ENCODE measurements around the gene DRG1. TPM values are rescaled to one million over a fixed set of nuclear protein-coding genes. Genes with fewer than 3 reads are reported as not detected.

DRG1 gene, protein sequence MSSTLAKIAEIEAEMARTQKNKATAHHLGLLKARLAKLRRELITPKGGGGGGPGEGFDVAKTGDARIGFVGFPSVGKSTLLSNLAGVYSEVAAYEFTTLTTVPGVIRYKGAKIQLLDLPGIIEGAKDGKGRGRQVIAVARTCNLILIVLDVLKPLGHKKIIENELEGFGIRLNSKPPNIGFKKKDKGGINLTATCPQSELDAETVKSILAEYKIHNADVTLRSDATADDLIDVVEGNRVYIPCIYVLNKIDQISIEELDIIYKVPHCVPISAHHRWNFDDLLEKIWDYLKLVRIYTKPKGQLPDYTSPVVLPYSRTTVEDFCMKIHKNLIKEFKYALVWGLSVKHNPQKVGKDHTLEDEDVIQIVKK
- total RNA-seq (10 to 100 TPM; 56.9 to 69.3 (median 62.3) TPM), total RNA-seq (30.4 to 126 (median 45.4) reads per million in 29 experiments)
- 43.3 TPM for total RNA-seq (2013)

DNA sequence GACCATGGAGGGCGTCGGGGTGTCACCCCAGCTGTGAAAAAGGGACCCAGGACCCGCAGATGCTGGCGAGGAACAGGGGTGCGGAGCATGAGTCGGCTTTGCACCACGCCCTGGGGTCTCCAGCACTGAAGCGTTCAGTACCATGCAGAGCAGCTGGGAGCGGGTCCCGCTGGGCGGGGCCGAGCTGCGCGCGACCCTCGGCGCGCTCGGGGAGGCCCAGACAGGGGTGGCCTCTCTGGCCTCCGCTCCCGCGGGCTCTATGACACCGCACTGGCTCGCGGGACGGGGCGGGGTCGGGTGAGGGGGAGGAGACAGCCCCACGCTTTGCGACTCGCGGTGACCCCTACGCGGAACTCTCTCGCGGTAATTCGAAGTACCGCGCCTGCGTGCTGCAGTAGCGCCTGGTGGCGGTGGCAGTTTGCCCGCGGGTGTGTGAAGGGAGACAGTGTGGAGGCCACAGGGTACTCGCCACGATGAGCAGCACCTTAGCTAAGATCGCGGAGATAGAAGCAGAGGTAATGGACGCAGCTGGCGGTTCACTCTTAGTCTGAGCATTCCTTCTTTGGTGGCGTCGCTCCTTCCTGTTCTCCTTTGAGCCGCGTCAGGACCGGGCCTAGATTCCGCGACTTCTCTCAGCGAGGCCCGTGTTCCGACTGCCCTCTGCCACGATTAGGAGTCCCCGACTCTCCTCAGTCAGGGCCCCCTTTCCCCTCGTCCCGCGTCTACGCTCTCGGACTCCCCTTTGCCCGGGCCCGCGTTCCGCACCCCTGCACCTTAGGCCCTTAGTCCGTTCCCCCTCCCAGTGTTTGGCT, at the start of gene DRG1:
Gene DRG1 (plus strand): TSS at position 394 of the 812 bp plus-strand sequence. CDS start 80 bp downstream, at position 474.
- ChIA-PET POLR2A (interaction anchor here in 1 of 2 donors (0.6 kb wide), 1 partner anchor 109 kb away, joined by 4 read pairs; no protein-coding TSS in a partner anchor), CTCF (interaction anchor here in 1 of 2 donors (1.6 kb wide), 1 partner anchor 53 kb away, joined by 4 read pairs; no protein-coding TSS in a partner anchor)
- under 1% methylated on average over 66 of the region's 72 CpGs for WGBS (ENCODE audit: insufficient coverage)
- H3K27ac ChIP-seq (ENCODE audit: low read length): peak within 1 kb of the TSS; percentile 78
- peaks cover 7 to 16% of the 10 kb centered on the region in 2 experiments for H3K4me1 ChIP-seq (ENCODE audit: control insufficient read depth in 1 of 2, extremely low read depth in 1 of 2, insufficient read depth in 2 of 2, low read length in 2 of 2)
- peaks cover 0 to 14% of the 10 kb centered on the region in 2 donors for H3K36me3 ChIP-seq (ENCODE audit: control insufficient read depth in 2 of 2, extremely low read depth in 1 of 2, insufficient read depth in 1 of 2, low read length in 1 of 2)
- Mint-ChIP-seq H3K36me3 (peaks cover 5% of the 10 kb centered on the region), H3K27me3 (peaks cover 0 to 1% of the 10 kb centered on the region in 2 donors), H3K4me1 (peaks cover 22 to 30% (median 25%) of the 10 kb centered on the region in 3 donors), H3K9me3 (no peaks in the 10 kb centered on the region), H3K4me3 (peak within 1 kb of the TSS; percentile 94 to 97 (median 96)), H3K27ac (peak within 1 kb of the TSS; percentile 91 to 93)
- H3K9me3 ChIP-seq: no peaks in the 10 kb centered on the region
- no peaks in the 10 kb centered on the region for H3K27me3 ChIP-seq (replicated peaks in 1 of 2; ENCODE audit: control insufficient read depth in 2 of 2, extremely low read depth in 1 of 2, insufficient read depth in 2 of 2, low read length in 1 of 2)
- peak; percentile 90 to 97 (median 94) for DNase-seq
- ATAC-seq (replicated peaks in 1 of 4): peak; percentile 98 to 100 (median 99)
- peak within 1 kb of the TSS; percentile 74 to 88 for H3K4me3 ChIP-seq (ENCODE audit: control insufficient read depth in 1 of 2, extremely low read depth in 1 of 2, low read length in 1 of 2)

DNA sequence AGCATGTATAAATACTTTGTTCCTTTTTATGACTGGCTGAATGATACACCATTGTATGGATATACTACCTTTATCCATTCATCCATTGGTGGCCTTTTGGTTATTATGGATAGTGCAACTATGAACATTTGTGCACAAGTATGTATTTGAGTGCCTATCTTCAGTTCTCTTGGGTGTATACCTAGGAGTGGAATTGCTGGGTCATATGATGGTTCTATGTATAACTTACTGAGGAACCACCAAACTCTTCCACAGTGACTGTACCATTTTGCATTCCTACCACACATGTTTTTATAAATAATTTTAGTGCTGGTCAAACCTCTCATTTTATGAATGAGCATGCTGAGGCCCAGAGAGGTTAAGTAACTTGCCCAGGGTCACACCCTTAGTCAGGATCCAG, 49.4 kb upstream of the DRG1 start:
- ChIA-PET CTCF (no interaction called here), POLR2A (no interaction called here)
- ATAC-seq (replicated peaks in 1 of 4) (no peak), DNase-seq (no peak)
- Mint-ChIP-seq H3K36me3 (no peaks in the 10 kb centered on the region), H3K4me3 (no peak overlapping the region), H3K4me1 (peaks cover 4 to 11% (median 4%) of the 10 kb centered on the region in 3 donors), H3K9me3 (no peaks in the 10 kb centered on the region), H3K27ac (no peak overlapping the region), H3K27me3 (no peaks in the 10 kb centered on the region)
- H3K4me1 ChIP-seq (ENCODE audit: control insufficient read depth in 1 of 2, extremely low read depth in 1 of 2, insufficient read depth in 2 of 2, low read length in 2 of 2): peaks cover 2 to 20% of the 10 kb centered on the region in 2 experiments
- H3K27me3 ChIP-seq (replicated peaks in 1 of 2; ENCODE audit: control insufficient read depth in 2 of 2, extremely low read depth in 1 of 2, insufficient read depth in 2 of 2, low read length in 1 of 2): peaks cover 0 to 7% of the 10 kb centered on the region in 2 experiments
- H3K4me3 ChIP-seq (ENCODE audit: control insufficient read depth in 1 of 2, extremely low read depth in 1 of 2, low read length in 1 of 2): no peak overlapping the region
- no peak overlapping the region for H3K27ac ChIP-seq (ENCODE audit: low read length)
- H3K9me3 ChIP-seq: no peaks in the 10 kb centered on the region
- peaks cover 0 to 2% of the 10 kb centered on the region in 2 donors for H3K36me3 ChIP-seq (ENCODE audit: control insufficient read depth in 2 of 2, extremely low read depth in 1 of 2, insufficient read depth in 1 of 2, low read length in 1 of 2)

DNA sequence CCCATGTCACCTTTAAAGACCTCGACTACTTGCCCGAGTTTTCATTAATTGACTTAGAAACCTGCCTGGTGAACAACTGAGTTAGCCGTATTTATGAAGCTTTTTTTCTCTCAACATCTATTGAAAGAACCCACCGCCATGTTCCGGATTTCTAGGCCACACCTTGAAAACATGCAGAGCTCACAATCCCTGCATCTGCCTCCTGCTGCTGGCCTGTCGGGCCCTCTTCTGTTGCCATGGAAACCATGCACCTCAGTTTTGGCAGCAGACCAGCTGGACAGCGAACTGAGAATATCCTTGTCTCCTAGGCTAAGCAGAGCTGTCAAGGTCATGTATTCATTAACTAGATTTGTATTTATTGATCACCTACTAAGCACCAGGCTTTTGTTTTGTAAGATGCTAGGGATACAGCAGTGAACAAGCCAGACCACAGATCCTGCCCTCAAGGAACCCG, 49.0 kb upstream of the DRG1 start:
- ChIA-PET POLR2A (no interaction called here), CTCF (no interaction called here)
- peaks cover 0 to 12% of the 10 kb centered on the region in 2 experiments for H3K27me3 ChIP-seq (replicated peaks in 1 of 2; ENCODE audit: control insufficient read depth in 2 of 2, extremely low read depth in 1 of 2, insufficient read depth in 2 of 2, low read length in 1 of 2)
- 93% methylated on average over 7 of the region's 8 CpGs for WGBS (ENCODE audit: insufficient coverage)
- no peaks in the 10 kb centered on the region for H3K36me3 ChIP-seq (ENCODE audit: control insufficient read depth in 2 of 2, extremely low read depth in 1 of 2, insufficient read depth in 1 of 2, low read length in 1 of 2)
- H3K27ac ChIP-seq (ENCODE audit: low read length): no peak overlapping the region
- no peak overlapping the region for H3K27ac Mint-ChIP-seq
- peaks cover 2 to 15% of the 10 kb centered on the region in 2 experiments for H3K4me1 ChIP-seq (ENCODE audit: control insufficient read depth in 1 of 2, extremely low read depth in 1 of 2, insufficient read depth in 2 of 2, low read length in 2 of 2)
- no peaks in the 10 kb centered on the region for H3K9me3 Mint-ChIP-seq
- H3K27me3 Mint-ChIP-seq: no peaks in the 10 kb centered on the region
- H3K4me3 Mint-ChIP-seq: no peak overlapping the region
- no peak for ATAC-seq (replicated peaks in 1 of 4)
- peaks cover 0 to 6% (median 3%) of the 10 kb centered on the region in 3 donors for H3K4me1 Mint-ChIP-seq
- no peaks in the 10 kb centered on the region for H3K9me3 ChIP-seq
- H3K36me3 Mint-ChIP-seq: no peaks in the 10 kb centered on the region
- no peak overlapping the region for H3K4me3 ChIP-seq (ENCODE audit: control insufficient read depth in 1 of 2, extremely low read depth in 1 of 2, low read length in 1 of 2)
- no peak for DNase-seq

DNA sequence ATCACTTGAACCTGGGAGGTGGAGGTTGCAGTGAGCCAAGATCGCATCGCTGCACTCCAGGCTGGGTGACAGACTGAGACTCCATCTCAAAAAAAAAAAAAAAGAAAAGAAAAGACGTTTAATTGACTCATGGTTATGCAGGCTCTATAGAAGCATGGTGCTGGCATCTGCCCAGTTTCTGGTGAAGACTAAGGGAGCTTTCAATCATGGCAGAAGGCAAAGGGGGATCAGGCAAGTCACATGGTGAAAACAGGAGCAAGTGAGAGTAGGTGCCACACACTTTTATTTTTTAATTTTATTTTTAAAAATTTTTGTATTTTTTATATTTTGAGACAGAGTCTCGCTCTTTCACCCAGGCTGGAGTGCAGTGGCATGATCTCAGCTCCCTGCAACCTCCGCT, 44.9 kb upstream of the DRG1 start:
- Histone ChIP-seq H3K4me1 (ENCODE audit: control insufficient read depth in 1 of 2, extremely low read depth in 1 of 2, insufficient read depth in 2 of 2, low read length in 2 of 2) (no peaks in the 10 kb centered on the region), H3K27me3 (replicated peaks in 1 of 2; ENCODE audit: control insufficient read depth in 2 of 2, extremely low read depth in 1 of 2, insufficient read depth in 2 of 2, low read length in 1 of 2) (peaks cover 0 to 16% of the 10 kb centered on the region in 2 experiments), H3K36me3 (ENCODE audit: control insufficient read depth in 2 of 2, extremely low read depth in 1 of 2, insufficient read depth in 1 of 2, low read length in 1 of 2) (no peaks in the 10 kb centered on the region), H3K9me3 (no peaks in the 10 kb centered on the region), H3K27ac (ENCODE audit: low read length) (no peak overlapping the region), H3K4me3 (ENCODE audit: control insufficient read depth in 1 of 2, extremely low read depth in 1 of 2, low read length in 1 of 2) (no peak overlapping the region)
- Mint-ChIP-seq H3K4me3 (no peak overlapping the region), H3K9me3 (no peaks in the 10 kb centered on the region), H3K27ac (no peak overlapping the region), H3K27me3 (peaks cover 0 to 5% of the 10 kb centered on the region in 2 donors), H3K4me1 (no peaks in the 10 kb centered on the region), H3K36me3 (no peaks in the 10 kb centered on the region)
- ChIA-PET POLR2A (interaction anchor here in 1 of 2 donors (0.6 kb wide), 1 partner anchor 67 kb away, joined by 3 read pairs; no protein-coding TSS in a partner anchor), CTCF (interaction anchor here in 1 of 2 donors (0.7 kb wide), 1 partner anchor 379 kb away, joined by 3 read pairs; no protein-coding TSS in a partner anchor)
- no peak for DNase-seq
- no peak for ATAC-seq (replicated peaks in 1 of 4)
- 100% methylated on average over 3 of the region's 5 CpGs for WGBS (ENCODE audit: insufficient coverage)

DNA sequence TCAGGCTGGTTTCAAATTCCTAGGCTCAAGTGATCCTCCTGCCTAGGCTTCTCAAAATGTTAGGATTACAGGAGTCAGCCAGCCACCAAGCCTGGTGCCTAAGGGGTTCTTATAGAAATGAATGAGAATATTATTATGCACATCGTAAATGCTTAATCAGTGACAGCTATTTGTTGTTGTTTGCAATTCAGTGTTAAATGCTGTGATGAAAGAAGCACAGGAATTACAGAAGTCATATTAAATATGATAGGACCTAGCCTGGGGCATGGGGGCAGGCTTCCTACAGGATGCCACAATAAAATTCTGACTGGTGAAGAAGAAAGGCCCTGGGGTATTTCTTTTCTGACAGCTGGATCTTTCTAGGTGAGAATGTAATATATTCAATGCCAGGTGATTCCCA, 39.4 kb upstream of the DRG1 start:
- H3K4me3 Mint-ChIP-seq: no peak overlapping the region
- Histone ChIP-seq H3K4me3 (ENCODE audit: control insufficient read depth in 1 of 2, extremely low read depth in 1 of 2, low read length in 1 of 2) (no peak overlapping the region), H3K4me1 (ENCODE audit: control insufficient read depth in 1 of 2, extremely low read depth in 1 of 2, insufficient read depth in 2 of 2, low read length in 2 of 2) (no peaks in the 10 kb centered on the region), H3K27ac (ENCODE audit: low read length) (no peak overlapping the region), H3K27me3 (replicated peaks in 1 of 2; ENCODE audit: control insufficient read depth in 2 of 2, extremely low read depth in 1 of 2, insufficient read depth in 2 of 2, low read length in 1 of 2) (peaks cover 0 to 7% of the 10 kb centered on the region in 2 experiments), H3K36me3 (ENCODE audit: control insufficient read depth in 2 of 2, extremely low read depth in 1 of 2, insufficient read depth in 1 of 2, low read length in 1 of 2) (no peaks in the 10 kb centered on the region), H3K9me3 (no peaks in the 10 kb centered on the region)
- POLR2A ChIA-PET: interaction anchor here in 1 of 2 donors (0.6 kb wide), 1 partner anchor 298 kb away, joined by 5 read pairs; no protein-coding TSS in a partner anchor
- ATAC-seq (replicated peaks in 1 of 4) (no peak), DNase-seq (no peak)
- CTCF ChIA-PET: no interaction called here
- H3K27me3 Mint-ChIP-seq: peaks cover 0 to 5% of the 10 kb centered on the region in 2 donors
- H3K9me3 Mint-ChIP-seq: no peaks in the 10 kb centered on the region
- no peaks in the 10 kb centered on the region for H3K36me3 Mint-ChIP-seq
- H3K27ac Mint-ChIP-seq: no peak overlapping the region
- H3K4me1 Mint-ChIP-seq: no peaks in the 10 kb centered on the region
- 100% methylated on average over 1 of the region's 1 CpG for WGBS (ENCODE audit: insufficient coverage)

DNA sequence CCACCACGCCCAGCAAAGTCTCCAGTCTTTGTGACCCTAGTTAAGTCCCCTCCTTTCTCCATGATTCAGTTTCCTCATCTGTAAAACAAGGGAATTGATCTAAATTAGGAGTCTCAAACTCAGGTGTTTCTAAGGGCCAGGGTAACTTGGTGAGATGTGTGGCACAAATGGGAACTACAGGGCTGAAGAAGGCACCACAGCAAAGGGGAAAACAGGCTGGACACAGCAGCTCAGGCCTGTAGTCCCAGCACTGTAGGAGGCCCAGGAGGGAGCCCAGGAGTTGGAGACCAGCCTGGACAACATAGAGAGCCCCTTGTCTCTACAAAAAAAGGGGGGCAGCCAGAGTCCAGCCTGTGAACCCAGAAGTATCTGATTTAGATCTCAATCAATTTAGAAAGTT, 37.7 kb upstream of the DRG1 start:
- Mint-ChIP-seq H3K27ac (no peak overlapping the region), H3K4me3 (no peak overlapping the region), H3K27me3 (no peaks in the 10 kb centered on the region), H3K4me1 (no peaks in the 10 kb centered on the region), H3K9me3 (no peaks in the 10 kb centered on the region), H3K36me3 (no peaks in the 10 kb centered on the region)
- ATAC-seq (replicated peaks in 1 of 4): no peak
- ChIA-PET POLR2A (no interaction called here), CTCF (no interaction called here)
- H3K4me1 ChIP-seq (ENCODE audit: control insufficient read depth in 1 of 2, extremely low read depth in 1 of 2, insufficient read depth in 2 of 2, low read length in 2 of 2): no peaks in the 10 kb centered on the region
- no peaks in the 10 kb centered on the region for H3K36me3 ChIP-seq (ENCODE audit: control insufficient read depth in 2 of 2, extremely low read depth in 1 of 2, insufficient read depth in 1 of 2, low read length in 1 of 2)
- H3K27ac ChIP-seq (ENCODE audit: low read length): no peak overlapping the region
- no peak for DNase-seq
- H3K4me3 ChIP-seq (ENCODE audit: control insufficient read depth in 1 of 2, extremely low read depth in 1 of 2, low read length in 1 of 2): no peak overlapping the region
- WGBS (ENCODE audit: insufficient coverage): no CpG with 5 or more reads among the region's 1 CpG
- no peaks in the 10 kb centered on the region for H3K9me3 ChIP-seq
- H3K27me3 ChIP-seq (replicated peaks in 1 of 2; ENCODE audit: control insufficient read depth in 2 of 2, extremely low read depth in 1 of 2, insufficient read depth in 2 of 2, low read length in 1 of 2): no peaks in the 10 kb centered on the region
